Endothelial cell of umbilical vein (primary cell): ENCODE data around the gene MYOF. TPM values are rescaled to one million over a fixed set of nuclear protein-coding genes. Genes with fewer than 3 reads are reported as not detected.

Experiments used
- BruUV-seq: library from RNA; stranded (reverse); fragments of 400-500 nt; replicated peaks from 2 replicates; lab custom pipeline; 2021; lab: Mats Ljungman, UMichigan
- CTCF ChIA-PET: fragments of 300-600, 350-600 bp; sonication (Branson Sonifier 250); formaldehyde crosslinking; loops from one replicate; lab custom pipeline; 2021; ENCODE audit warnings: antibody characterized with exemption, inconsistent platforms; lab: Charles Lee
- POLR2A ChIA-PET: fragments of 300-600, 350-600 bp; sonication (Branson Sonifier 250); formaldehyde crosslinking; loops from one replicate; lab custom pipeline; 2021; ENCODE audit warnings: antibody characterized with exemption, inconsistent platforms; lab: Charles Lee
- DNase-seq: peaks from one replicate; pipeline ENCODE4 v3.0.0-alpha.2; 2011; ENCODE audit warnings: low read depth, low spot score
- FAIRE-seq: peaks from 2 replicates; lab custom pipeline; 2011; peaks lifted over from hg19 to GRCh38; lab: Jason Lieb, UNC
- H2AFZ ChIP-seq: 2 replicates; pipeline ENCODE4 v1.6.0; 2012; ENCODE audit warnings: low read depth, low read length, control low read depth, inconsistent platforms
- H3K27ac ChIP-seq: 2 replicates; pipeline ENCODE4 v1.5.1; 2011; ENCODE audit warnings: low read depth, mild to moderate bottlenecking, control low read depth, low read length, moderate library complexity; ENCODE audit not compliant: insufficient read depth
- H3K27me3 ChIP-seq, 2 experiments: 2 replicates each; pipeline versions ENCODE4 v1.6.0 to v1.6.1; 2011; ENCODE audit warnings: low read length in 2 of 2, mixed read lengths in 1 of 2; ENCODE audit not compliant: control insufficient read depth in 2 of 2, insufficient read depth in 2 of 2
- H3K36me3 ChIP-seq, 2 experiments: 2 replicates in 1 of 2; 3 replicates in 1 of 2; pipeline ENCODE4 v1.5.1; 2011; ENCODE audit warnings: low read length in 2 of 2, mild to moderate bottlenecking in 1 of 2, moderate library complexity in 1 of 2; ENCODE audit not compliant: control insufficient read depth in 2 of 2, insufficient read depth in 2 of 2; ENCODE audit errors: extremely low read depth in 1 of 2
- H3K4me1 ChIP-seq: 3 replicates; pipeline ENCODE4 v1.5.1; 2011; ENCODE audit warnings: mild to moderate bottlenecking, low read length; ENCODE audit not compliant: control insufficient read depth, insufficient read depth; ENCODE audit errors: extremely low read depth
- H3K4me2 ChIP-seq: 2 replicates; pipeline ENCODE4 v1.6.1; 2011; ENCODE audit warnings: low read length, control low read depth, mixed read lengths; ENCODE audit not compliant: insufficient read depth
- H3K4me3 ChIP-seq, 3 experiments: fragments of 200-600 bp in 1 of 3; sonication (generic), shearing (Covaris generic) in 1 of 3; replicated peaks in 1 of 3; 2 replicates each; pipeline ENCODE4 v1.5.1; 2011 to 2016; ENCODE audit warnings: control low read depth in 3 of 3, low read length in 3 of 3, mild to moderate bottlenecking in 2 of 3, inconsistent platforms in 1 of 3, low read depth in 1 of 3, moderate library complexity in 1 of 3; ENCODE audit not compliant: insufficient read depth in 1 of 3
- H3K79me2 ChIP-seq: 2 replicates; pipeline ENCODE4 v1.6.0; 2012; ENCODE audit warnings: low read length, inconsistent platforms; ENCODE audit not compliant: control insufficient read depth, insufficient read depth
- H3K9ac ChIP-seq: replicated peaks from 2 replicates; pipeline ENCODE3; 2011; ENCODE audit warnings: low read length, control low read depth; ENCODE audit not compliant: insufficient read depth; ENCODE audit errors: extremely low read depth
- H3K9me1 ChIP-seq: replicated peaks from 3 replicates; pipeline ENCODE4 v1.6.0; 2011; ENCODE audit warnings: mild to moderate bottlenecking, low read length; ENCODE audit not compliant: control insufficient read depth, insufficient read depth; ENCODE audit errors: extremely low read depth
- H3K9me3 ChIP-seq: replicated peaks from 2 replicates; pipeline ENCODE4 v1.5.1; 2012; ENCODE audit warnings: low read length, inconsistent platforms; ENCODE audit not compliant: control insufficient read depth, insufficient read depth
- H4K20me1 ChIP-seq: replicated peaks from 2 replicates; pipeline ENCODE3; 2011; ENCODE audit warnings: mild to moderate bottlenecking, low read length; ENCODE audit not compliant: control insufficient read depth, insufficient read depth; ENCODE audit errors: extremely low read depth
- EZH2 ChIP-seq: IDR thresholded peaks from 2 replicates; pipeline ENCODE4 v1.6.1; 2012; ENCODE audit warnings: borderline replicate concordance, low read depth, mild to moderate bottlenecking, moderate library complexity, low read length, inconsistent platforms; ENCODE audit not compliant: severe bottlenecking
- FOS ChIP-seq: IDR thresholded peaks from 2 replicates; pipeline ENCODE4 v1.6.1; 2011; ENCODE audit warnings: mild to moderate bottlenecking, low read length, moderate library complexity, borderline replicate concordance; ENCODE audit not compliant: insufficient read depth
- GATA2 ChIP-seq: IDR thresholded peaks from 2 replicates; pipeline ENCODE4 v1.7.0; 2011; ENCODE audit warnings: low read depth, mild to moderate bottlenecking, moderate library complexity, mixed read lengths, low read length; ENCODE audit not compliant: insufficient read length, insufficient read depth
- JUN ChIP-seq: IDR thresholded peaks from 2 replicates; pipeline ENCODE4 v1.6.1; 2011; ENCODE audit warnings: borderline replicate concordance, low read depth; ENCODE audit not compliant: insufficient read length, insufficient read depth
- MYC ChIP-seq: IDR thresholded peaks from one replicate; pipeline ENCODE4 v1.6.1; 2011; ENCODE audit warnings: mild to moderate bottlenecking, low read depth, low read length
- POLR2A ChIP-seq: IDR thresholded peaks from 2 replicates; pipeline ENCODE4 v1.6.1; 2012; ENCODE audit warnings: low read depth, mild to moderate bottlenecking, control low read depth, low read length
- POLR2AphosphoS5 ChIP-seq: IDR thresholded peaks from 2 replicates; pipeline ENCODE4 v1.6.1; 2012; ENCODE audit warnings: low read depth, mild to moderate bottlenecking, control low read depth, low read length, moderate library complexity; ENCODE audit not compliant: insufficient read depth
- dilution Hi-C: fragments of 300-500 bp; cut with MboI; formaldehyde crosslinking; loops from one replicate; pipeline ENCODE4 v1.15.0; 2019; ENCODE audit warnings: low sequenced_read_pairs; ENCODE audit not compliant: extremely low pct_ligation_motif_present
- intact Hi-C: fragments of 100-400 bp; cut with micrococcal nuclease; formaldehyde crosslinking; loops from one replicate; pipeline ENCODE4 v1.10.0; 2022
- polyA plus RNA-seq, 4 experiments: library from polyadenylated mRNA; depleted of rRNA in 3 of 4; stranded (reverse) in 3 of 4; unstranded in 1 of 4; fragments of >200 nt; gene quantifications; 2 replicates each; pipeline versions ENCODE4 v1.2.1 to v1.2.3, GENCODE V29; 2011 to 2012; ENCODE audit warnings: missing spikeins in 1 of 4
- total RNA-seq: library from RNA; stranded (reverse); gene quantifications from 2 replicates; pipeline ENCODE4 v1.2.3, GENCODE V29; 2021
- TF ChIP-seq, protein P1 (sequence below), 2 donors: IDR thresholded peaks; 1 replicate in 1 of 2; 2 replicates in 1 of 2; pipeline ENCODE4 v1.5.1; 2011; ENCODE audit warnings: low read length in 2 of 2, mild to moderate bottlenecking in 2 of 2, moderate library complexity in 2 of 2, control low read depth in 1 of 2, inconsistent platforms in 1 of 2, low read depth in 1 of 2; ENCODE audit not compliant: insufficient read depth in 1 of 2; ENCODE audit errors: extremely low read depth in 1 of 2
- TF ChIP-seq, protein P2 (sequence below): IDR thresholded peaks from 2 replicates; pipeline ENCODE4 v1.6.1; 2011; ENCODE audit not compliant: insufficient read depth, insufficient read length

The MYOF gene
- total and polyA plus RNA-seq, 2 donors (not counting 3 experiments of a cell fraction or from before 2014, with no cell fraction given), result 98.4 to 379 TPM

DNA sequence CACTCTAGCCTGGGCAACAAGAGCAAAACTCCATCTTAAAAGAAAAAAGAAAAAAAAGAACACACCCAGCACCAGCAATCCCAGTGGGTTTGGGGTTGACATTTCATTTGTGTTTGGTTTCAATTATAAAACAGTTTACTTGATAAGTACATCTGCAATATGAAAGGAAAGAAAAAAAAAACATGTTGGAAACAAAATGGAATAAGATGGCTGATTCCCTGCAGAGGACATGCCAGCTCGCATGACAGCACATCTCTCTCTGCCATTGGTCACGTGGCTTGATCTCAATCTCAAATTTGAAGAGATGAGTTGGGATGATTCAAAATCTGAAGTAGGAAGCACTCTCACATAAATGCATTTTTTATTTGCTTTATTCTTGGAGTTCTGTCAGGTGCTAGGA lies 28.0 kb downstream of the MYOF start:
- Histone ChIP-seq H3K4me2 (no peak overlapping the region), H3K4me3 (no peak overlapping the region), H3K9me1 (no peaks in the 10 kb centered on the region), H3K27ac (no peak overlapping the region), H3K9me3 (no peaks in the 10 kb centered on the region), H4K20me1 (no peaks in the 10 kb centered on the region), H3K79me2 (peaks cover 62% of the 10 kb centered on the region), H3K4me1 (peaks cover 18% of the 10 kb centered on the region), H3K9ac (no peak overlapping the region), H2AFZ (no peak overlapping the region), H3K36me3 (peaks cover 23 to 36% of the 10 kb centered on the region in 2 experiments), H3K27me3 (no peaks in the 10 kb centered on the region)
- DNase-seq, result no peak
- no peak for TF ChIP-seq MYC
- no peak for TF ChIP-seq JUN
- dilution Hi-C loops (no loop called here), intact Hi-C loops (no loop called here)
- no peak for FAIRE-seq
- ChIA-PET CTCF (interaction anchor here (1.5 kb wide), 1 partner anchor 12 kb away, joined by 3 read pairs; no protein-coding TSS in a partner anchor), POLR2A (no interaction called here)
- BruUV-seq, result no TSS peak

DNA sequence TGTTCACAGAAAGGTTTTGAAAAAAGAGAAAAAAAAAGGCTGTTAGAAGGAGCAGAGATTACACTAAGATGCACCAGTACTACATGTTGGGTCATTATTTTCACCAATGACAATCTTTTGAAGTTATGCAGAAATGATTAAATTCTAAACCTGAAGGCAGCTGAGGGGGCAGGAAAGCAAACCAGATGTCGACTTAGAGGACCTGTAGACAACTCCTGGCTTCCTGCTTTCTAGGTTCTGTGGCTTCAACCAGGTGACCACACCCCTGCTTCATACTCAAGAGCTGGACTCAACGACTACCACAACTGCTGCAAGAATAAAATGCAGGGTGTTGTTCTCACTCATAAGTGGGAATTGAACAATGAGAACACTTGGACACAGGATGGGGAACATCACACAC lies 30.0 kb downstream of the MYOF start:
- FAIRE-seq (no peak), DNase-seq (no peak)
- no TSS peak for BruUV-seq
- no peak overlapping the region for H2AFZ ChIP-seq
- H3K4me2 ChIP-seq, result no peak overlapping the region
- peaks cover 20 to 39% of the 10 kb centered on the region in 2 experiments for H3K36me3 ChIP-seq
- H3K4me3 ChIP-seq, result no peak overlapping the region
- H3K27me3 ChIP-seq, result no peaks in the 10 kb centered on the region
- no peaks in the 10 kb centered on the region for H3K9me1 ChIP-seq
- intact Hi-C loops, result no loop called here
- POLR2A ChIA-PET, result no interaction called here
- dilution Hi-C loops, result no loop called here
- no peaks in the 10 kb centered on the region for H4K20me1 ChIP-seq
- peaks cover 60% of the 10 kb centered on the region for H3K79me2 ChIP-seq
- CTCF ChIA-PET, result no interaction called here
- no peak overlapping the region for H3K9ac ChIP-seq
- TF ChIP-seq POLR2A (no peak), POLR2AphosphoS5 (no peak), EZH2 (no peak), MYC (no peak), JUN (no peak), GATA2 (no peak), FOS (no peak)
- TF ChIP-seq, protein P1, sequence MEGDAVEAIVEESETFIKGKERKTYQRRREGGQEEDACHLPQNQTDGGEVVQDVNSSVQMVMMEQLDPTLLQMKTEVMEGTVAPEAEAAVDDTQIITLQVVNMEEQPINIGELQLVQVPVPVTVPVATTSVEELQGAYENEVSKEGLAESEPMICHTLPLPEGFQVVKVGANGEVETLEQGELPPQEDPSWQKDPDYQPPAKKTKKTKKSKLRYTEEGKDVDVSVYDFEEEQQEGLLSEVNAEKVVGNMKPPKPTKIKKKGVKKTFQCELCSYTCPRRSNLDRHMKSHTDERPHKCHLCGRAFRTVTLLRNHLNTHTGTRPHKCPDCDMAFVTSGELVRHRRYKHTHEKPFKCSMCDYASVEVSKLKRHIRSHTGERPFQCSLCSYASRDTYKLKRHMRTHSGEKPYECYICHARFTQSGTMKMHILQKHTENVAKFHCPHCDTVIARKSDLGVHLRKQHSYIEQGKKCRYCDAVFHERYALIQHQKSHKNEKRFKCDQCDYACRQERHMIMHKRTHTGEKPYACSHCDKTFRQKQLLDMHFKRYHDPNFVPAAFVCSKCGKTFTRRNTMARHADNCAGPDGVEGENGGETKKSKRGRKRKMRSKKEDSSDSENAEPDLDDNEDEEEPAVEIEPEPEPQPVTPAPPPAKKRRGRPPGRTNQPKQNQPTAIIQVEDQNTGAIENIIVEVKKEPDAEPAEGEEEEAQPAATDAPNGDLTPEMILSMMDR (IDR thresholded peaks at IDR 0.05; ENCODE audit: extremely low read depth in 1 of 2, insufficient read depth in 1 of 2, low read depth in 1 of 2, low read length in 2 of 2), result no peak
- TF ChIP-seq, protein P2, sequence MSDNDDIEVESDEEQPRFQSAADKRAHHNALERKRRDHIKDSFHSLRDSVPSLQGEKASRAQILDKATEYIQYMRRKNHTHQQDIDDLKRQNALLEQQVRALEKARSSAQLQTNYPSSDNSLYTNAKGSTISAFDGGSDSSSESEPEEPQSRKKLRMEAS, result no peak
- no peaks in the 10 kb centered on the region for H3K9me3 ChIP-seq
- peaks cover 3% of the 10 kb centered on the region for H3K4me1 ChIP-seq
- H3K27ac ChIP-seq, result no peak overlapping the region
